HEK293T (cell line): ENCODE data around the gene TWIST2.

ENCODE experiments used
- CTCF ChIA-PET: fragments of 350-600 bp; formaldehyde crosslinking; extraction: SDS; loops from one replicate; lab custom pipeline; 2021; ENCODE audit warnings: antibody characterized with exemption, inconsistent platforms; lab: Yijun Ruan, JAX
- POLR2A ChIA-PET: fragments of 350-600 bp; formaldehyde crosslinking; extraction: SDS; loops from one replicate; lab custom pipeline; 2020; ENCODE audit warnings: antibody characterized with exemption, inconsistent platforms; lab: Yijun Ruan, JAX
- DNase-seq: peaks from one replicate; pipeline ENCODE4 v3.0.0; 2012; ENCODE audit warnings: mixed read lengths; ENCODE audit errors: extremely low spot score
- ARNT ChIP-seq: fragments of 450-650 bp; IDR thresholded peaks from 2 replicates; pipeline ENCODE4 v1.6.1; 2017; ENCODE audit warnings: mild to moderate bottlenecking
- BHLHE40 ChIP-seq: fragments of 450-650 bp; IDR thresholded peaks from 2 replicates; pipeline ENCODE4 v1.6.1; 2016; ENCODE audit warnings: mild to moderate bottlenecking, moderate library complexity, borderline replicate concordance
- CTBP1 ChIP-seq: fragments of 450-650 bp; IDR thresholded peaks from 2 replicates; pipeline ENCODE4 v1.6.1; 2016; ENCODE audit warnings: borderline replicate concordance
- ELF4 ChIP-seq: fragments of 450-650 bp; IDR thresholded peaks from 2 replicates; pipeline ENCODE4 v1.6.1; 2017; ENCODE audit warnings: antibody characterized with exemption
- FOXA1 ChIP-seq: fragments of 450-650 bp; IDR thresholded peaks from 2 replicates; pipeline ENCODE4 v1.6.1; 2016; ENCODE audit warnings: mild to moderate bottlenecking
- FOXK2 ChIP-seq: fragments of 450-650 bp; IDR thresholded peaks from 2 replicates; pipeline ENCODE4 v1.6.1; 2016; ENCODE audit warnings: mild to moderate bottlenecking
- FOXM1 ChIP-seq: fragments of 450-650 bp; IDR thresholded peaks from 2 replicates; pipeline ENCODE4 v1.6.1; 2017; ENCODE audit warnings: mild to moderate bottlenecking, borderline replicate concordance
- HDGF ChIP-seq: fragments of 450-650 bp; IDR thresholded peaks from 2 replicates; pipeline ENCODE4 v1.6.1; 2017; ENCODE audit warnings: antibody characterized with exemption, borderline replicate concordance
- L3MBTL2 ChIP-seq: fragments of 450-650 bp; conservative IDR thresholded peaks from 2 replicates; pipeline ENCODE4 v1.6.1; 2016; ENCODE audit warnings: mild to moderate bottlenecking
- LEF1 ChIP-seq: fragments of 450-650 bp; IDR thresholded peaks from 2 replicates; pipeline ENCODE4 v1.6.1; 2017; ENCODE audit warnings: mild to moderate bottlenecking, borderline replicate concordance
- NFRKB ChIP-seq: fragments of 450-650 bp; IDR thresholded peaks from 2 replicates; pipeline ENCODE4 v1.6.1; 2016; ENCODE audit warnings: mild to moderate bottlenecking, moderate library complexity
- SP1 ChIP-seq: fragments of 450-650 bp; IDR thresholded peaks from 2 replicates; pipeline ENCODE4 v1.6.1; 2017
- SUZ12 ChIP-seq: fragments of 450-650 bp; IDR thresholded peaks from 2 replicates; pipeline ENCODE4 v1.6.1; 2016; ENCODE audit warnings: mild to moderate bottlenecking
- TARDBP ChIP-seq: fragments of 450-650 bp; IDR thresholded peaks from 2 replicates; pipeline ENCODE4 v1.6.1; 2016
- ZNF384 ChIP-seq: fragments of 450-650 bp; IDR thresholded peaks from 2 replicates; pipeline ENCODE4 v1.6.1; 2016
- TF ChIP-seq, protein P1 (sequence below): fragments of 450-650 bp; IDR thresholded peaks from 2 replicates; pipeline ENCODE4 v1.6.1; 2016

The TWIST2 gene

DNA sequence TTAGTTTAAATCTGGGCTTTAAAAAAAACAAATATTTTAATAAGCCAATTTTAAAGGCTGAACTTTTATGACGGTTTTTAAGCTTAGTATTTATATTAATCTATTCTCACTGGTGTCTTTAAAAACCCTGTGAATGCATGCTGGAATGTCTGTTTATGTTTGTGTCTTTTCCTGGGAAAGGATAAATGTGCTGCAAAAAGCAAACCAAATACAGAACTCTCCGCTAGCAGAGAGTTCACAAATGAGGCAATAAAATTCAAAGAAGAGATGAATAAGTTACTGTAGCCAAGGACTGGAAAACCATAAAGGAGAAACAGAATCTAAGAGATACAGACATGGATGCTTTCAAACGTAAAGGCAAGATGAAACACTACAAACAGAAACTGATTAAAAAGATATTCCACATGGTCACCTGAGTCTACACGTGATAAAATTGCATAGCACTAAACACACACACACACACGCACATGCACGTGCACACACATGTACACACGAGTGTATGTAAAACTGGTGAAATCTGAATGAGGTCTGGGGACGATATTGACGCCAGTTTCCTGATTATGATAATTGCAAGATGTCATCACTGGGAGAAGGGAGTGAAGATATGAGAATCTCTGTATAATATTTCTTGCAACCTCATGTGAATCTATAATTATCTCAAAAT lies 4.5 kb downstream of the TWIST2 start:
- DNase-seq, result no peak
- POLR2A ChIA-PET, result no interaction called here
- CTCF ChIA-PET, result interaction anchor here (0.7 kb wide), 1 partner anchor 277 kb away, joined by 6 read pairs; no protein-coding TSS in a partner anchor
- TF ChIP-seq SUZ12, result no peak
- TF ChIP-seq HDGF, result no peak
- TF ChIP-seq L3MBTL2, result no peak
- TF ChIP-seq LEF1, result no peak
- no peak for TF ChIP-seq FOXM1
- TF ChIP-seq ARNT, result no peak
- TF ChIP-seq FOXK2, result no peak
- no peak for TF ChIP-seq ZNF384
- TF ChIP-seq SP1, result no peak
- no peak for TF ChIP-seq NFRKB
- no peak for TF ChIP-seq TARDBP
- TF ChIP-seq BHLHE40, result no peak
- TF ChIP-seq FOXA1, result no peak
- TF ChIP-seq, protein P1, sequence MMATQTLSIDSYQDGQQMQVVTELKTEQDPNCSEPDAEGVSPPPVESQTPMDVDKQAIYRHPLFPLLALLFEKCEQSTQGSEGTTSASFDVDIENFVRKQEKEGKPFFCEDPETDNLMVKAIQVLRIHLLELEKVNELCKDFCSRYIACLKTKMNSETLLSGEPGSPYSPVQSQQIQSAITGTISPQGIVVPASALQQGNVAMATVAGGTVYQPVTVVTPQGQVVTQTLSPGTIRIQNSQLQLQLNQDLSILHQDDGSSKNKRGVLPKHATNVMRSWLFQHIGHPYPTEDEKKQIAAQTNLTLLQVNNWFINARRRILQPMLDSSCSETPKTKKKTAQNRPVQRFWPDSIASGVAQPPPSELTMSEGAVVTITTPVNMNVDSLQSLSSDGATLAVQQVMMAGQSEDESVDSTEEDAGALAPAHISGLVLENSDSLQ, result no peak
- TF ChIP-seq ELF4, result no peak
- TF ChIP-seq CTBP1, result no peak

GRCh38 chr2:238853218-238853617 lies 5.3 kb downstream of the TWIST2 start:
- TF ChIP-seq FOXK2, result no peak
- no peak for TF ChIP-seq LEF1
- TF ChIP-seq L3MBTL2, result no peak
- TF ChIP-seq FOXA1, result no peak
- no peak for TF ChIP-seq ZNF384
- TF ChIP-seq, protein P1, result no peak
- TF ChIP-seq TARDBP, result no peak
- TF ChIP-seq HDGF, result no peak
- TF ChIP-seq ELF4, result no peak
- no peak for TF ChIP-seq CTBP1
- no peak for TF ChIP-seq SP1
- TF ChIP-seq NFRKB, result no peak
- TF ChIP-seq FOXM1, result no peak
- TF ChIP-seq SUZ12, result no peak
- ChIA-PET POLR2A (no interaction called here), CTCF (no interaction called here)
- DNase-seq, result no peak

GRCh38 chr2:238853721-238854120 lies 5.8 kb downstream of the TWIST2 start:
- POLR2A ChIA-PET, result no interaction called here
- CTCF ChIA-PET, result no interaction called here
- TF ChIP-seq NFRKB, result no peak
- TF ChIP-seq HDGF, result no peak
- no peak for TF ChIP-seq FOXK2
- no peak for TF ChIP-seq SP1
- TF ChIP-seq ARNT, result no peak
- TF ChIP-seq, protein P1, result no peak
- no peak for TF ChIP-seq BHLHE40
- TF ChIP-seq SUZ12, result no peak
- no peak for TF ChIP-seq ELF4
- TF ChIP-seq CTBP1, result no peak
- TF ChIP-seq FOXA1, result no peak
- TF ChIP-seq FOXM1, result no peak
- TF ChIP-seq L3MBTL2, result no peak
- TF ChIP-seq LEF1, result no peak
- no peak for TF ChIP-seq ZNF384
- no peak for TF ChIP-seq TARDBP

GRCh38 chr2:238854246-238854645 lies 6.4 kb downstream of the TWIST2 start:
- POLR2A ChIA-PET, result no interaction called here
- no peak for TF ChIP-seq BHLHE40
- TF ChIP-seq L3MBTL2, result no peak
- TF ChIP-seq, protein P1, result no peak
- TF ChIP-seq NFRKB, result no peak
- TF ChIP-seq HDGF, result no peak
- TF ChIP-seq FOXM1, result no peak
- TF ChIP-seq FOXA1, result no peak
- TF ChIP-seq CTBP1, result no peak
- TF ChIP-seq ELF4, result no peak
- TF ChIP-seq LEF1, result no peak
- TF ChIP-seq TARDBP, result no peak
- no peak for TF ChIP-seq FOXK2
- CTCF ChIA-PET, result no interaction called here
- DNase-seq, result no peak

More at GRCh38 chr2:238853721-238854120, 5.8 kb downstream of the TWIST2 start:
- DNase-seq, result no peak

GRCh38 chr2:238854699-238855229 lies 6.9 kb downstream of the TWIST2 start:
- TF ChIP-seq TARDBP (no peak), FOXM1 (no peak), CTBP1 (no peak), NFRKB (no peak), ZNF384 (no peak), FOXA1 (no peak), HDGF (no peak), SUZ12 (no peak)
- DNase-seq, result no peak
- POLR2A ChIA-PET, result no interaction called here
- CTCF ChIA-PET, result no interaction called here
